ENCODE measurements around the gene BTNL8.

DNA sequence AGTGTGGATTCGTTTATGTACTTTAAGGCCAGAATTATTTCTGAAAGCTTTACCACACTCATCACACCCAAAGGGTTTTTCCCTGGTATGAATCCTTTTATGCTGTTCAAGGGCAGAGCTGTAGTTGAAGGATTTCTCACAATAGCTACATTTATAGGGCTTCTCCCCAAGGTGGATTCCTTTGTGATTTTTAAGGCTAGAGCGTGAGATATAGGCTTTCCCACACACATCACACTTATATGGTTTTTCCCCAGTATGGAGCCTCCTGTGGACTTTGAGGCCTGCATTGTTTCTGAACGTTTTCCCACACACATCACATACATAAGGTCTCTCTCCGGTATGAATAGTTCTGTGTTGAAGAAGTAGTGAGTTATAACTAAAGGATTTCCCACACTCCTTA, 49.1 kb upstream of the BTNL8 start:
- TF ChIP-seq, protein P1, sequence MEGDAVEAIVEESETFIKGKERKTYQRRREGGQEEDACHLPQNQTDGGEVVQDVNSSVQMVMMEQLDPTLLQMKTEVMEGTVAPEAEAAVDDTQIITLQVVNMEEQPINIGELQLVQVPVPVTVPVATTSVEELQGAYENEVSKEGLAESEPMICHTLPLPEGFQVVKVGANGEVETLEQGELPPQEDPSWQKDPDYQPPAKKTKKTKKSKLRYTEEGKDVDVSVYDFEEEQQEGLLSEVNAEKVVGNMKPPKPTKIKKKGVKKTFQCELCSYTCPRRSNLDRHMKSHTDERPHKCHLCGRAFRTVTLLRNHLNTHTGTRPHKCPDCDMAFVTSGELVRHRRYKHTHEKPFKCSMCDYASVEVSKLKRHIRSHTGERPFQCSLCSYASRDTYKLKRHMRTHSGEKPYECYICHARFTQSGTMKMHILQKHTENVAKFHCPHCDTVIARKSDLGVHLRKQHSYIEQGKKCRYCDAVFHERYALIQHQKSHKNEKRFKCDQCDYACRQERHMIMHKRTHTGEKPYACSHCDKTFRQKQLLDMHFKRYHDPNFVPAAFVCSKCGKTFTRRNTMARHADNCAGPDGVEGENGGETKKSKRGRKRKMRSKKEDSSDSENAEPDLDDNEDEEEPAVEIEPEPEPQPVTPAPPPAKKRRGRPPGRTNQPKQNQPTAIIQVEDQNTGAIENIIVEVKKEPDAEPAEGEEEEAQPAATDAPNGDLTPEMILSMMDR (IDR thresholded peaks at IDR 0.05) = no peak
- TF ChIP-seq ZFX (IDR thresholded peaks at IDR 0.05; ENCODE audit: borderline replicate concordance) = no peak

Data from 22Rv1 (cell line).